Measurements from ENCODE around the gene TXNDC16.

TXNDC16 gene

DNA sequence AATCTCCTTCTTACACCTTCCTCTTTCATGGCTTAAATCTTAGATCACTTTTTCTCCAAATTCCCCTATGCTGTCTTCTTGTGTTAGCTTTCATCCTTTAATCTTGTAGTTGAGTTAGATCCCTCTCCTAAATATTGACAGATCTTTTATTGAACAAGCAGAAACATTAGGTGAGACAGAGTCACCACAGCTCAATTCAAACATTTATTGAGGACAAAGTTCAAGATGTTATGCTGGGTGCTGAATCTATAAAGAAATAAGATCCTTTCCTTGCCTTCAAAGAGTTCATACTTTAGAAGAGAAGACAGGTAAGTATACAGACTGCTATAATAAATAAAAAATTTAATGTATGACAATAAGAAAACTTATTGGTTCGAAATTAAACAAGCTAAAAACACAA is 109.7 kb downstream of the TXNDC16 start:
- DNase-seq: no peak

DNA sequence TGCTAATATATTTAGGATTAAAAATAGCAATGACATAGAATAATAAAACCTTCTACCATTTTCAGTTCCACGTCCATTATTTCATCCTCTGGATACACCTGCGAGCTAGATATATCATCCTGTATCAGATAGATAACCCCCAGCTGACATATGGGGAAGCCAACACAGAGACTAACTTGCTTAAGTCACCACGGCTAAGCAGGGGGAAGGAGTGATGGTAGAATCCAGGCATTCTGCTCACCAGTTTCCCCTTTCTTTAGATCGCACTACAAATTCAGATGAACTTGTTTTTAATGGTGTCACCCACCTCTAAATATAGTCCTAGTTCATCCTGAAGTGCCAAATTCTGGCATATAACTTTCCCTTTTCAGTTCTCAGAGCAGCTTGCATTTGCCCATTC is 110.1 kb downstream of the TXNDC16 start:
- DNase-seq: no peak

DNA sequence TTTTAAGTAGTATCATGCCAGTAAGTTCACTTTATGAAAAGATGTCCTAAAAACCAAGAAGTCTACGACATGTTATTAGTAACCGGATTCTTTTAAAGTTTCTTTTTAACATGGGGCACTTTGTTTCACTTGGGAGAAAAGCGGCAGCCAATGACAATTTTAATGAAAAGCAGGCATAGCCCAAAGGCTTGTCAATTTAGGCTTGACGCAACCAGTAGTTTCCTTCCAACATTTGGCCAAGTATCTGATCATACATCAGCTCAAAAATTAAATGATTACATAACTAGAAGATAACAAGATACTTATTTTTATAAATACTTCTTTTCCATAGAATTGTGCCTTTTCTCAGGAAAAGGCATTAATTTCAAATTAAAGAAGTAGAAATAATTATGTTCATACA is 112.8 kb downstream of the TXNDC16 start:
- no peak for DNase-seq

DNA sequence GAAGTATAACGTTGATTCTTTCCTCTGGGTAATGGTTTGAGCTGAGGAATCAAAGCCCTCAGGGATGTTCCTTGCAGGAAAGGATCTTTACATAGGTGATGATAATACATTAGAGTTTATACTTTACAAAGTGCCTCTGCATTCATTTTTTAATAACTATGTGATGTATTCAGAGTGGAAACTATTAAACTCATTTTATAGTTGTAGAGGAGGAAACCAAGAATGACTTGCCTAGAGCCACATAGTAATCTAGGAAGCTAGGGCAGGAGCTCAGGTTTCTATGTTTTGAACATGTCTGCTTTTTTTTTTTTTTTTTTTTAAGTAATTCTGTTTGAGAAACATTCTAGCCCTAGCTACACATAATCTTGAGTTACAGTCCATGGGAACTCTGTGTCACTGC is 117.3 kb downstream of the TXNDC16 start:
- DNase-seq: no peak

DNA sequence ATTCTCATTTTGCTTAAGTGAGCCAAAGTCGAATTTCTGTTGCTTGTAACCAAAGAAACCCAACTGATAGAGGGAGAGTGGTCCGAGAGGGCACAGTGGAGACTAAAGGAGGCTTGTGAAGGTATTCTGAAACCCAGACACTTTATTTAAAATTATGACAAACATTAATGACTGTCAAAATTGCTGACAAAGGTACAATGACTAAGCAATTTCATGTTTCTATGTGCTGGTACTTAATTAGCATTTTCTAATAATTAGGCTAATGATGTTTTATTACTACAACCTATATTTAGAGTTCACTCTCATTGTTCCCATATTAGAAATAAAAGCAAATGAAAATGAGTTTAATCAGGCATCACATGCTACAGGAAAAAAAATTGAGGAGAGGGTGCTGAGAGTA is 121.8 kb downstream of the TXNDC16 start:
- no peak for DNase-seq

DNA sequence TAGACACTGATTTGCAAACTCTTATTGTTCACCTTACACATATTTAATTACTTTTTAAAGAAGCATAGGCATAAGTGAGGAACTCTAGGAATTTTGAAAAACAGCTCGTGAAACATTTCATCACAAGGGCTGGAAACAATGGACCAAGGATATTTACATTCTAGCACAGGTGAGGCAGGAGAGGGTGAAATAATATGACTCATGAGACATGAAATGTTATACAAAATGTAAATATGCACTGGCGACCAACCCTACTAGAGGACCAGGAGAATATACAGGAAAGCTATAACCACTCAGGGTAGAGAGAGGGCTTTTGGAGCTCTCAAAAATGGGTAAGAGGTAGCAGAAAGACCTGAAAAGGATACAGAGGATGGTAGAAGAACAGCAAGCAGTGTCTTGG is 122.9 kb downstream of the TXNDC16 start:
- DNase-seq: no peak

DNA sequence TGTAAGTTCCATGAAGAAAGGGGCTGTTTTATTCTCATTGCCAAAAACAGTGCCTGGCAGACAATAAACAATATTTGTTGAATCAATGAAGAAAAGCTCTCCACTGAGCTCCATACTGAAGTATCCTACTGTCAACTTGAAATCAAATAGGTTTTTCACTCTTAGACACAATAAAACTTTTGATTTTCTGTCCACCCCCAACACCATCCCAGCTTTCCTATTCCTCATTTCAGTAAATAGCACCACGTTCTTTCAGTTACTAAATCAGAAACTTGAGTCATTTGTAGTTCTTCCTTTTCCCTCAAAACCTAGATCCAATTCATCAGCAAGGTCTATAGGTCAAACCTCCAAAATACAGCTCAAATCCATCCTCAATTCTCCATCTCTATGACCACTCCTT is 124.8 kb downstream of the TXNDC16 start:
- DNase-seq: no peak

DNA sequence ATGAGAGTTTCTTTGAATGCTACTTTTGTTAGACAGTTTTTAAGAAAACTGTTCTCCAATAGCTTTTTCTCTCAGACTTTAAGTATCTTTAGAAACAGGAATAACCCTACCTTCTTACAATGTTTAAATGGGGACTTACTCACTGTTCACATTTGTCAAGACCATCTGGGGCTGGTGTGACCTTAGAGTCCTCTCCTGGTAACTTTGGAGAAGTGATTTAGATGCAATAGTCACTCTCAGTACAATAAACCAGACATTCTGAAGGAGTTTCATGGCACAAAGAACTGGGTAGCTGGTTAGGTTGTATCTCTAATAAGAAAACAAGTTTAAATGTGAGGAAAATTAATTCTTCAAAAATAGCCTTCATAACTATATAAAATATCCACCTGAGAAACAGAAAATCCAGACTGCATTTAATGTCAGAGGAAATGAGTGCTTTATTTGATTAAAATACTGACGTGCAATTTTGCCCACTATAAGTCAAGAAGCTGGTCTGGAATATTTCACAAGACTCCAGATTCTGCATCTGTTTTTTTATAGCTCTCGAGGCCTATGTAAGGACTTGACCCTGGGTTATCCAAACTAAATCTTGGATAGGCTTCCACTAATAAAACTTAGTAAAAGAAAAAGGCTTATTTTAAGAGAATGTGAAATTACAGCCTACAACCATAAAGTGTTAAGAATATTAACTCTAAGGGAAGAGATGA is 129.5 kb downstream of the TXNDC16 start:
- no peak for DNase-seq

DNA sequence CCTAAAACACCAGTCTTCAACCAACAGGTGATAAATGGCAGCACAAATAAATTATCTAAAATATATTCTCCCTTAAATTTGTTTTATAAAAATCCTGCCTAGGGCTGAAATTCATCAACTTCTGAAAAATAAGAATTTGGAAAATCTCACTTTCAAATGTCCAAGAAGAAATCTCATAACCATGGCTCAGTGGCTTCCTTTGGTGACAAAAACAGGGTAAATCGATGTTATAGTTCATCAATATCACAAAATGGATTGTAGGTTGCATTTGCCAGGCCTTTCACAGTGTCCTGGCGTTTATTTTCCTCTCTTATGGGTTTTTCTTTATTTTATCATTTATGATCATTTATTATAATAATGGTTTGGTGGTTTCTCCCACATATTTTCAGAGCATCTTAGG is 135.2 kb downstream of the TXNDC16 start:
- DNase-seq: no peak

DNA sequence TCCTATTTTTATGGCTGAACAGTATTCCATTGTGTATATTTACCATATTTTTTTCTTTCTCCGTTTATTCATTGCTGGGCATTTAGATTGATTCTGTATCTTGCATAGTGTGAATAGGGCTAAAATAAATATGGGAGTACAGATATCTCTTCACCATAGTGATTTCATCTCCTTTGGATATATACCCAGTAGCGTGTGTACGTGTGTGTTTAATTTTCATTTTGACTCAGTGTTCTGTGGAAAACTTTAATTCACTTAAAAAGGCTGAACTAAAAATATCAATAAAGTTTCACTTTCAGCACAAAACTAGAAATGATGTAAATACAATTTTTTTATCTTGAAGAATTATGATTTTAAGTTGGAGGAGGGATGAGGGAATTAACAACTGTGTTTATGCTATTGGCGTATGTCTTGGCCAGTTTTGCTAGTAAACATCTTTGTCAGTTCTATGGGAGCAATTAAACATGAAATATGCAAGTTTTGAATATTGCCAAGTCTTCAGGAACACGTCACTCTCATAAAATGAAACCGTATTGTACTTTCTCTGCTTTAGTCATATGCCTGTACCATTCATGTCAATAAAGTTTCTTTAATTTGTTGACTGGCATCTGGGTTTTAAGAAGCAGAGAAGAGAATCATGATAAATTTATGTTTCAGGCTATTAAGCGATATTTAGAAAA is 138.4 kb downstream of the TXNDC16 start:
- DNase-seq: no peak

DNA sequence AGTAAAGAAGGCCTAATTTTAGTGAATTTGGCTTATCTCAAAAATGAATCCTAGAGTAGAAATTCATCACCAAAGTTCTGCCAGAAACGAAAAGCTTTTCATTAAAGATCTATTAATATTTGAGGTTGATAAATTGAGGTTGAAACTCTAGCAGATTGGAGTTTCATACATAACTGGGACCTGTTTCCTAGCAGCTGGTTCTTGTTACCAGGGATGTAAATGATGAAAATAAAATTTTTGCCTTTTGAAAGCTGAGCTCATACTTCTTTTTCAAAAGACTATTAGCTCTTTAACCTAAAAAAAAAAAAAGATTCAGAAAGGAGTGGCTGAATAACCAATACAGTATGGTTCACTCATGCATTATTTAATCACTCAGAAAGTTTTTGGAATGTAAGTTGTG is 139.9 kb downstream of the TXNDC16 start:
- DNase-seq: no peak

DNA sequence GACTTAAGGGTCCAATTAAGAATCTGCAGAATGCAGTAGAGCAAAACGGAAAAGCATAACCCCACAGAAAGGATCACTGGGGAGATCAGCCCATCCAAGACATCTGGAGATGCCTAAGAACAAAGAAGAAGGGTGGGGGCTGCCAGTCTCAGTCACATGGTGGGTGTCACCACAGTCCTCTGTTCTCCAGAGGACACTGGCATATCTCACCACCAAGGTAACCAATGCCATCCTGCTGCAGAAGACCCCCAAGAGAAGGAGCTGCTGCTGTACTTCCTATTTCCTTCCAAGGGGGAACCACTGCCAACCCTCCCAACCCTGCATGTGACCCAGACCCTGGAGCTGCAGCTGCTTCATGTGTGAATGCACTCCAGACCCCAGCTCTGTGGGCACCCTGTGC is 147.0 kb downstream of the TXNDC16 start:
- DNase-seq: no peak

DNA sequence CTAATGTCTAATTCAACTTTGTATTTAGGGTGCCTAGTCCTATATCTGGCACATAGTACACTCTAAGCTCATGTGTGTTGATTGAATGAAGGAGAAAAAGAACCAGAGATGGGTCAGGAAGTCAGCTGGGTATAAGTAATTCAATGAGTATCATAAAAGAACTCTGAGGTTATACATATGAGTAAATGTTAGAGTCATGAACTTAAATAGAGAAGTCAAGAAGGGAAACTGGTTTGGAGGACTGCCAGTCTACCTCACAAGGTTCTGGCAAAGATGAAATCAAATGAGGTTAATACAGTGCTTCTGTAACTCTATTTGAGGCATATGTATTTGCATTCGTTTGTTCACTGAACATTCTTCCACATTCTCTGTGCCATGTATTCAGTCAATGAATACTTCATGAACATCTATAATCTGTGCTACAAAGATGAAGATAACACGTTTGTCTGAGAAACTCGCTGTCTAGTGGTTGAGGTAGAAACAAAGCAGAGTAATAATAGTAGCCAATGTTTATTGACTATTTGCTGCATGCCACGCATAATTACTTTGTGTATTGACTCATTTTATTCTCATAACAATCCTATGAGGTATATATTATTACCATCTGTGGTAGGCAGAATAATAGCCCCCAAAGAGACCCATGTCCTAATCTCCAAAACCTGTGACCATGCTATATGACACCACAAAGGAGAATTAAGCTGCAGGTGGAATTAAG is 149.3 kb downstream of the TXNDC16 start:
- no peak for DNase-seq

DNA sequence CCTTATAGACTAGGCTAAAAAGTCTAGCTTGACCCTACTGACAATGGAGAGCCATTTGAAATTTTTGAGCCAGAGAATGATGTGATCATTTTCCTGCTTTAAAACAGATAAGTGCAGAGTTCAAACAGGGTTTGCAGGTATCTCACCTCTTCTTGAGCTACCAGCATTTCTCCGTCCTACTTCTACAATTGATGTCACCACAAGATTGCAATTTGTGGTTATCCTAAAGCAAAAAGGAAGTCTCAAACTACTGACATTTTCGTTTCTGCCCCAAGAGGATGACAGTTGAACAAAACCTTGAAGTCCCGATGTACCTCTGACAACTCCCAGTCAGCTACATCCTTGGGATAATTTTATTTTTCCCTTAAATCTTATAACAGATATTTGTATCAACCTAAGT is 151.5 kb downstream of the TXNDC16 start:
- no peak for DNase-seq

DNA sequence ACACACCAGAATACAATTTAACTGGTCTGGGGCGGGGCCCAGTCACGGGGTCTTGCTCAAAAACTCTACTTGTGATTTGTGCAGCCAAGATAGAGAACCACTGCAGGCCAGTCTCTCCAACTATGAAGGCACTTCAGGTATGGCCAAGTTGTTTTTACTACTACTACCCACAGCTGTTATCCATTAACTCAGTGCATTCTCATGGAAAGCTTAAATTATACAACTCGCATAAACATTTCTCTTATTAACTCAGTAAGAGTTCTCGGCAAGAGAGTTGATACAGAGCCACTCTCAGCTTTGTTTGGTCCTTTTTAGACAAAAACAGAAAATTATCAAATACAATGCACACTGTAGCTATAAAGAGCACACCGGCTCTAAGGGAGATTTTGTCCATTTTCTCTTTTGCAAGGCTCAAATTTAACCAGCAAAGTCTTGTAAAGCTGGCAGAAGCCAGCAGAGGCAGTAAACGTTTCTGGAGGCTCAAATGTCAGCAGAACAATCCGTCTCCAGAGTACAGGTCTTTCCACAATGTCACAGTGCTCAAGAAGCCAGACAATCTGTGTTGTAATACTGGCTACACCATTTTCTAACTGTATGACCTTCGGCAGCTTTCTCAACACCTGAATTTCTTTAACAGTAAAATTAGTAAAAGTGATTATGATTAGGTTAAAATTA is 152.2 kb downstream of the TXNDC16 start:
- DNase-seq: no peak

DNA sequence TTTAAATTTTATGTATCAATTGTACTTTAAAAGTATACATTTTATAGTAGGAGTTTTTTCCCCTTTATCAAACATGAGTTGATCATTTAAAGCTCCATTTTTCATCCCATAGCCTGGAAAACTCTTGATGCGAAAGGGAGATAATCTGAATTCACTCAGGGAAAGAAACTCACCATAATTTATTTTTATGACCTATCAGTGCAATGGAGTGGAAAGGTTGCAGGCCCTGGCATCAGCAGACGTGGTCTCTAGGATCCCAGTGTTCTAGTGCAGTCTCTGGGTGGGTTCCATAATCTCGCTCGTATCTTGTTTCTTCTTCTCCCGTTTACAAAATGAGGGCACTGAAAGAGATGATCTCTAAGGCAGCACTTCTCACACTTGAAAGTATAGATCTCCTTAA is 153.2 kb downstream of the TXNDC16 start:
- no peak for DNase-seq

DNA sequence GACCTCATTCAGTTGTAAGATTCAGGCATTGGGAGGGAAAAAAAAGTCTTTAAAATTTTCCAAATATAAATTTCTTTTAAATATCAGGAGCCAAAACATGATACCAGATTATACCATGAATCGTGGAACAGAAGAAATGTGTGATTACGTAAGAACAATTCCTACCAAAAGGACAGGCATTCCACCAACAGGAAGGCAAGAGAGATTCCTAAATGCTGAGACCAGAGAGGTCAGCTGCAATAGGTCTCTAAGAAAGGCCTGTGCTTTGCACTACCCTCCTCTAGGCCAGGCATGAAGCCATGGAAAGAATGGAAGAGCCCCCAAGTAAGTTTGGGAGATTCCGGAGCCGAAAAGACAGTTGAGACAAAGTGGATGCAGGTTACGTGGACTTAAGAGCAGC is 154.5 kb downstream of the TXNDC16 start:
- DNase-seq: no peak

DNA sequence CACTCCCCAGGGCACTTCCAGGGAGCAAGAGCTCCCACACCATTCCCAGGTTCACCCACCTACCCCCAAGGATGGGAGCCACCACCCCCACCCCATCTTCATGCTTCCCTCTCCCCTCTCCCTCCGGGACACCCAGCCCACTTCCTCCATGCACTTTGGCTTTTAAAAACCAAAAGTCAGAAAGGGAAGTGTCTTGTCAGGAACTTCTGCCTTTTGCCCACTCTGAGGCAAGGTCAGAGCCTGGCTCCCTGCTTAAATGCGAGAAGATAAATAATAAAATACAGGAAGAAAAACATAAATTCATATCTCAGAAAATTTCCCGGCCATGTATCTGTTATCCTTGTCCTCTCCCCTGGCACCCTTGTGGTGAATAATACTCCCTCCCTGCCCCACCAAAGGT is 156.6 kb downstream of the TXNDC16 start:
- DNase-seq: no peak

DNA sequence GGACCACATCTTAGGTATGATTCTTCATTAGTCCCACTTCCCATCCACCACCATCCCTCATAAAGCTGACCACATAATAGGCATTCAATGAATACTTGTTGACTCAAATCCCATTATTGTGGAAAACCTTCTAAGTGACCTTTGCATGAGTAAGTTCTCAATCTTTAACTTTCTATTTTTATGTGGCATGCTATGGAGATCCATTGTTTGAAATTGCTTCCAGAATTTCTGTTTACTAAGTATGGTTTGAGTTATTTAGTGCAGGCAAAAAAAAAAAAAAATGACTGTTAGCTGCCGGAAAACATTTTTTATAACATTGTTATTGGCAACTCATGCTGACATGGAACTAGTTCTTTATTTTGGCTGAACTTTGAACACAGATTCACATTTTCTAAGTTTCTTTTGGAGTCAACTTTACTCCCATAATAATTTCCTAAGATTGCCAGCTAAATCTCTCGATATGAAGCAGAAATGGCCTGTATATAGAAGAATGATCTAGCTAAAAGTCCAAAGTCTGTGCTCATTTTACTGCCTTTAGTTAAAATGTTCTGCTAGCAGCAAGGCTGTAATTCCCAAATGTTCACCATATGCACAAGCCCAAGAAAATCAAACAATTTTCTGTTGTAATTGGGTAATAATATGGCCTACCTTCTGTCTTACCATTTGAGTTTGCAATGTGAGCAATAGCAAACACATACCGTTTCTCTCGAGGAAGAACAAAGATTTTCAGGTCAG is 160.3 kb downstream of the TXNDC16 start:
- DNase-seq: no peak
